H1 (cell line): ENCODE measurements around the gene C5orf34. TPM values are rescaled to one million over a fixed set of nuclear protein-coding genes. Genes with fewer than 3 reads are reported as not detected.

Experiments used
- CTCF ChIA-PET: fragments of 300-600 bp; sonication (Branson Sonifier 250); formaldehyde crosslinking; loops from one replicate; lab custom pipeline; 2021; ENCODE audit not compliant: partially characterized antibody; lab: Charles Lee
- POLR2A ChIA-PET: fragments of 300-600 bp; sonication (Branson Sonifier 250); formaldehyde crosslinking; loops from one replicate; lab custom pipeline; 2021; ENCODE audit warnings: inconsistent platforms; ENCODE audit not compliant: partially characterized antibody; lab: Charles Lee
- DNase-seq, 2 experiments: peaks; one replicate each; pipeline versions ENCODE4 v3.0.0 to v3.0.0-alpha.2; 2010 to 2022; ENCODE audit warnings: low spot score in 2 of 2, low read depth in 1 of 2, mixed read lengths in 1 of 2
- FAIRE-seq: peaks from 2 replicates; lab custom pipeline; 2011; peaks lifted over from hg19 to GRCh38; lab: Jason Lieb, UNC
- H2AFZ ChIP-seq: 2 replicates; pipeline ENCODE4 v1.8.1; 2012; ENCODE audit warnings: low read length, inconsistent platforms
- H2AK5ac ChIP-seq: 2 replicates; pipeline ENCODE4 v1.6.1; 2013; ENCODE audit warnings: low read depth, low read length
- H2BK120ac ChIP-seq: replicated peaks from 2 replicates; pipeline ENCODE3; 2013; ENCODE audit warnings: low read depth, low read length, inconsistent platforms
- H2BK12ac ChIP-seq: 2 replicates; pipeline ENCODE4 v1.6.1; 2013; ENCODE audit warnings: low read depth, low read length
- H2BK15ac ChIP-seq: 2 replicates; pipeline ENCODE4 v1.6.1; 2013; ENCODE audit warnings: low read length
- H2BK20ac ChIP-seq: 2 replicates; pipeline ENCODE4 v1.6.1; 2013; ENCODE audit warnings: low read length
- H2BK5ac ChIP-seq: 2 replicates; pipeline ENCODE4 v1.6.1; 2013; ENCODE audit warnings: low read depth, low read length
- H3K14ac ChIP-seq: 2 replicates; pipeline ENCODE4 v1.6.1; 2013; ENCODE audit warnings: inconsistent platforms; ENCODE audit not compliant: insufficient read length
- H3K18ac ChIP-seq: 2 replicates; pipeline ENCODE4 v1.6.1; 2013; ENCODE audit warnings: low read length; ENCODE audit errors: extremely low read depth
- H3K23ac ChIP-seq: 2 replicates; pipeline ENCODE4 v1.6.1; 2013; ENCODE audit warnings: inconsistent platforms; ENCODE audit not compliant: insufficient read length
- H3K23me2 ChIP-seq: 2 replicates; pipeline ENCODE4 v1.6.1; 2013; ENCODE audit warnings: low read depth, low read length
- H3K27ac ChIP-seq: 2 replicates; pipeline ENCODE4 v1.6.1; 2011; ENCODE audit warnings: low read depth, low read length, inconsistent platforms
- H3K27me3 ChIP-seq, 4 experiments: replicated peaks in 1 of 4; 1 replicate in 1 of 4; 2 replicates in 3 of 4; pipeline versions ENCODE4 v1.6.1 to v1.8.1; 2011 to 2013; ENCODE audit warnings: low read length in 3 of 4, mild to moderate bottlenecking in 3 of 4, inconsistent platforms in 2 of 4, mixed read lengths in 2 of 4, moderate library complexity in 1 of 4; ENCODE audit not compliant: control insufficient read depth in 3 of 4, insufficient read depth in 3 of 4; ENCODE audit errors: extremely low read depth in 1 of 4
- H3K36me3 ChIP-seq, 4 experiments: 2 replicates each; pipeline versions ENCODE4 v1.6.1 to v1.8.1; 2011 to 2013; ENCODE audit warnings: mild to moderate bottlenecking in 4 of 4, low read length in 3 of 4, moderate library complexity in 2 of 4, control low read depth in 1 of 4, inconsistent platforms in 1 of 4; ENCODE audit not compliant: insufficient read depth in 4 of 4, control insufficient read depth in 2 of 4
- H3K4ac ChIP-seq: replicated peaks from 2 replicates; pipeline ENCODE3; 2013; ENCODE audit warnings: low read length, low read depth, mixed read lengths, inconsistent platforms; ENCODE audit not compliant: insufficient read length
- H3K4me1 ChIP-seq, 4 experiments: replicated peaks in 1 of 4; 1 replicate in 1 of 4; 2 replicates in 3 of 4; pipeline versions ENCODE4 v1.6.1 to v1.8.1; 2011 to 2013; ENCODE audit warnings: low read length in 3 of 4, inconsistent platforms in 2 of 4, mixed read lengths in 1 of 4; ENCODE audit not compliant: insufficient read depth in 4 of 4, control insufficient read depth in 3 of 4
- H3K4me2 ChIP-seq, 2 experiments: 2 replicates each; pipeline versions ENCODE4 v1.6.1 to v1.8.1; 2011 to 2013; ENCODE audit warnings: low read depth in 2 of 2, low read length in 2 of 2, control low read depth in 1 of 2, inconsistent platforms in 1 of 2, mild to moderate bottlenecking in 1 of 2; ENCODE audit not compliant: insufficient read depth in 1 of 2
- H3K4me3 ChIP-seq, 4 experiments: fragments of 200-600, 300-600 bp in 1 of 4; sonication (generic), shearing (Covaris generic), sonication (Bioruptor Twin) in 1 of 4; 2 replicates each; pipeline versions ENCODE4 v1.5.1 to v1.8.1; 2011 to 2016; ENCODE audit warnings: low read length in 4 of 4, low read depth in 3 of 4, control low read depth in 2 of 4, inconsistent platforms in 2 of 4, mild to moderate bottlenecking in 2 of 4, mixed read lengths in 1 of 4, moderate library complexity in 1 of 4; ENCODE audit not compliant: insufficient read depth in 2 of 4; ENCODE audit errors: extremely low read depth in 1 of 4
- H3K56ac ChIP-seq: replicated peaks from 2 replicates; pipeline ENCODE3; 2013; ENCODE audit warnings: low read depth, mild to moderate bottlenecking, mixed read lengths, low read length, inconsistent platforms; ENCODE audit not compliant: insufficient read length
- H3K79me1 ChIP-seq: 2 replicates; pipeline ENCODE4 v1.6.1; 2013; ENCODE audit warnings: low read depth, low read length, control low read depth
- H3K79me2 ChIP-seq, 2 experiments: 2 replicates each; pipeline versions ENCODE4 v1.6.1 to v1.8.1; 2012 to 2013; ENCODE audit warnings: low read length in 2 of 2, mild to moderate bottlenecking in 2 of 2, inconsistent platforms in 1 of 2; ENCODE audit not compliant: insufficient read depth in 2 of 2, control insufficient read depth in 1 of 2
- H3K9ac ChIP-seq, 4 experiments: replicated peaks in 1 of 4; 1 replicate in 1 of 4; 2 replicates in 3 of 4; pipeline versions ENCODE4 v1.6.1 to v1.8.1; 2011 to 2013; ENCODE audit warnings: low read depth in 3 of 4, low read length in 3 of 4, control low read depth in 2 of 4, mild to moderate bottlenecking in 2 of 4, moderate library complexity in 2 of 4, inconsistent platforms in 1 of 4; ENCODE audit errors: extremely low read depth in 1 of 4
- H3K9me3 ChIP-seq, 2 experiments: 2 replicates each; pipeline versions ENCODE4 v1.6.1 to v1.8.1; 2012 to 2013; ENCODE audit warnings: mild to moderate bottlenecking in 2 of 2, moderate library complexity in 2 of 2, control low read depth in 1 of 2, inconsistent platforms in 1 of 2, low read depth in 1 of 2, low read length in 1 of 2, mixed read lengths in 1 of 2; ENCODE audit not compliant: insufficient read depth in 2 of 2
- H4K20me1 ChIP-seq, 2 experiments: replicated peaks in 1 of 2; 2 replicates each; pipeline versions ENCODE3 to v1.8.1; 2011 to 2013; ENCODE audit warnings: inconsistent platforms in 2 of 2, low read length in 2 of 2, mild to moderate bottlenecking in 1 of 2; ENCODE audit not compliant: insufficient read depth in 2 of 2, control insufficient read depth in 1 of 2
- H4K5ac ChIP-seq: 2 replicates; pipeline ENCODE4 v1.6.1; 2013; ENCODE audit warnings: low read length, low read depth, mixed read lengths, inconsistent platforms; ENCODE audit not compliant: insufficient read length
- H4K8ac ChIP-seq: 2 replicates; pipeline ENCODE4 v1.8.0; 2013; ENCODE audit warnings: mild to moderate bottlenecking, moderate library complexity, low read length, inconsistent platforms; ENCODE audit not compliant: insufficient read depth; ENCODE audit errors: extremely low read depth
- H4K91ac ChIP-seq: replicated peaks from 2 replicates; pipeline ENCODE3; 2013; ENCODE audit warnings: low read length, mixed read lengths, inconsistent platforms; ENCODE audit not compliant: insufficient read length
- EGR1 ChIP-seq: IDR thresholded peaks from 2 replicates; pipeline ENCODE4 v1.6.1; 2011; ENCODE audit warnings: low read depth, low read length, borderline replicate concordance
- HDAC6 ChIP-seq: IDR thresholded peaks from one replicate; pipeline ENCODE4 v1.7.1; 2012; ENCODE audit warnings: low read depth, mild to moderate bottlenecking, inconsistent platforms, low read length, moderate library complexity
- MAX ChIP-seq: IDR thresholded peaks from 2 replicates; pipeline ENCODE4 v1.6.1; 2012; ENCODE audit warnings: inconsistent platforms
- POLR2AphosphoS5 ChIP-seq: IDR thresholded peaks from 2 replicates; pipeline ENCODE4 v1.6.1; 2011; ENCODE audit warnings: low read depth, low read length
- RAD21 ChIP-seq, 2 experiments: IDR thresholded peaks in 1 of 2; conservative IDR thresholded peaks in 1 of 2; 2 replicates each; pipeline ENCODE4 v1.6.1; 2011; ENCODE audit warnings: low read depth in 2 of 2, low read length in 2 of 2, improper control_type of control experiment in 1 of 2, inconsistent platforms in 1 of 2, mild to moderate bottlenecking in 1 of 2, moderate library complexity in 1 of 2
- RXRA ChIP-seq: IDR thresholded peaks from 2 replicates; pipeline ENCODE4 v1.6.1; 2011; ENCODE audit warnings: low read depth, mild to moderate bottlenecking, low read length, moderate library complexity; ENCODE audit not compliant: insufficient read depth
- SIRT6 ChIP-seq: IDR thresholded peaks from one replicate; pipeline ENCODE4 v1.7.1; 2012; ENCODE audit warnings: low read length, inconsistent platforms
- SP1 ChIP-seq: IDR thresholded peaks from 2 replicates; pipeline ENCODE4 v1.6.1; 2011; ENCODE audit warnings: low read depth, low read length
- WGBS, 2 experiments: shearing (Covaris generic) in 1 of 2; methylation state at CpG; one replicate each; pipeline versions ENCODE4 v1.1.6 to v1.1.7; 2013 to 2015; ENCODE audit warnings: low lambda C conversion rate in 2 of 2, mixed read lengths in 2 of 2, inconsistent platforms in 1 of 2, low coverage in 1 of 2, missing lambda C conversion rate in 1 of 2; ENCODE audit not compliant: insufficient replicate concordance in 2 of 2, insufficient coverage in 1 of 2, insufficient read length in 1 of 2; ENCODE audit errors: extremely low coverage in 1 of 2, missing lambda C conversion rate in 1 of 2; 5-methylcytosine and 5-hydroxymethylcytosine counted together
- polyA plus RNA-seq, 7 experiments: library from polyadenylated mRNA; depleted of rRNA in 3 of 7; stranded (reverse) in 5 of 7; unstranded in 2 of 7; fragments of >200 nt in 5 of 7; fragments of 200-250 nt in 2 of 7; gene quantifications; 1 replicate in 5 of 7; 2 replicates in 1 of 7; 4 replicates in 1 of 7; pipeline versions ENCODE4 v1.2.1 to v1.2.3, GENCODE V29; 2011 to 2013; ENCODE audit warnings: missing spikeins in 2 of 7, mixed read lengths in 2 of 7
- total RNA-seq: library from RNA; stranded (reverse); fragmentation: NEBNext Ultra II Directional; extraction: Animal tissue kit (Norgen Biotek cat#: 25700); gene quantifications from 2 replicates; pipeline ENCODE4 v1.2.1, GENCODE V29; 2021

The C5orf34 gene
- total and polyA plus RNA-seq, 2 of the 8 experiments (the other 6 are each of a cell fraction or from before 2014, with no cell fraction given), result 6.8 to 8.6 TPM

DNA sequence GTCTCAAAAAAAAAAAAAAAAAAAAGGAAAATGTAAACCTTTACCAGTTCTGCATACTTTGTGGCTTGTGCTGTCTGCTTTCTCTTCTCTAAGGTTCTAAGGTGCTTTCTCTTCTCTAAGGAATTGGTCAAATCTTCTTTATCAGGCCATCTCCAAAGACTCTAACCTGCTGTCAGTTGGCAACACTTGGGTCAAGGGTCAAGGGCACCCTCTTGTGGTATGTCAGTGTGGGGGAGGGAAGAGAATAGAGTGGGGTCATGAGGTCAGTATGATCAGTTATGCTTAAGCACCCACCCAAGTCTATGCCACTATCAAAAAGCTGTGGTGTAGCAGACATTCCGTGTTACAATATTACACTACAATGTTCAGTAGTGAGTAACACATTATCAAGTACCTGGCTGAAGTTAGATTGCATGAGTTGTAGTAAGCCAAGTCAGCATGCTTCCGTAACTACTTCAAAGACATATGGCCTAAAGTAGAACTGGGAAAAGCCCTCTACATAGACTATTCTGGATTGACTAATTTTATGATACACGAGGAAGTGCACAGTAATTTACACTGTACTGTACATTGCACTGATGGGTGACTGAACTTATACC is 77.8 kb downstream of the C5orf34 start:
- DNase-seq, result no peak
- no peak overlapping the region for H3K14ac ChIP-seq
- WGBS, 2 experiments, result 91% methylated on average over 3 of the region's 3 CpGs; no CpG with 5 or more reads in 1 of the 2 experiments

More for the DNA sequence above, 77.8 kb downstream of the C5orf34 start:
- H3K9ac ChIP-seq, result no peak overlapping the region
- H4K91ac ChIP-seq, result no peak overlapping the region
- H3K4me1 ChIP-seq, result no peaks in the 10 kb centered on the region
- no peak overlapping the region for H3K56ac ChIP-seq
- no peaks in the 10 kb centered on the region for H3K27me3 ChIP-seq
- no peak overlapping the region for H3K4ac ChIP-seq
- no peaks in the 10 kb centered on the region for H3K23me2 ChIP-seq
- no peaks in the 10 kb centered on the region for H3K9me3 ChIP-seq
- no peak overlapping the region for H4K5ac ChIP-seq
- no peak overlapping the region for H2BK120ac ChIP-seq
- no peaks in the 10 kb centered on the region for H3K36me3 ChIP-seq
- H2AK5ac ChIP-seq, result no peak overlapping the region
- H2BK5ac ChIP-seq, result no peak overlapping the region
- no peak overlapping the region for H3K18ac ChIP-seq
- no peak overlapping the region for H3K23ac ChIP-seq
- no peaks in the 10 kb centered on the region for H4K20me1 ChIP-seq
- H4K8ac ChIP-seq, result no peak overlapping the region
- POLR2A ChIA-PET, result no interaction called here
- CTCF ChIA-PET, result interaction anchor here (0.6 to 1.1 kb wide), 2 partner anchors 47 to 99 kb away, joined by 3 read pairs; partner anchors contain the start of gene TMEM267
- no peak overlapping the region for H2BK12ac ChIP-seq
- no peak overlapping the region for H3K4me2 ChIP-seq
- H2BK20ac ChIP-seq, result no peak overlapping the region
- H3K79me1 ChIP-seq, result no peaks in the 10 kb centered on the region
- TF ChIP-seq SP1, result no peak
- TF ChIP-seq RXRA, result no peak
- no peak for TF ChIP-seq MAX
- no peak for TF ChIP-seq HDAC6
- no peak for TF ChIP-seq SIRT6
- TF ChIP-seq RAD21 (IDR thresholded peaks at IDR 0.05 in 1 of 2, conservative IDR thresholded peaks at IDR 0.05 in 1 of 2; ENCODE audit: low read depth in 2 of 2, low read length in 2 of 2), result peak; percentile 18 to 35; a peak in 2 of 4 replicates
- no peak for TF ChIP-seq POLR2AphosphoS5
- TF ChIP-seq EGR1, result no peak
- no peak overlapping the region for H3K27ac ChIP-seq
- H3K79me2 ChIP-seq, result no peaks in the 10 kb centered on the region
- H2BK15ac ChIP-seq, result no peak overlapping the region
- no peak for FAIRE-seq
- H3K4me3 ChIP-seq, result no peak overlapping the region
- no peak overlapping the region for H2AFZ ChIP-seq
